Measurements from ENCODE around the gene AKAP7.
"Not testable (repeated sequence)": the region's sequence is repeated elsewhere in the genome, so short reads cannot be mapped to it uniquely, and the experiment has no call there.

AKAP7 gene

DNA sequence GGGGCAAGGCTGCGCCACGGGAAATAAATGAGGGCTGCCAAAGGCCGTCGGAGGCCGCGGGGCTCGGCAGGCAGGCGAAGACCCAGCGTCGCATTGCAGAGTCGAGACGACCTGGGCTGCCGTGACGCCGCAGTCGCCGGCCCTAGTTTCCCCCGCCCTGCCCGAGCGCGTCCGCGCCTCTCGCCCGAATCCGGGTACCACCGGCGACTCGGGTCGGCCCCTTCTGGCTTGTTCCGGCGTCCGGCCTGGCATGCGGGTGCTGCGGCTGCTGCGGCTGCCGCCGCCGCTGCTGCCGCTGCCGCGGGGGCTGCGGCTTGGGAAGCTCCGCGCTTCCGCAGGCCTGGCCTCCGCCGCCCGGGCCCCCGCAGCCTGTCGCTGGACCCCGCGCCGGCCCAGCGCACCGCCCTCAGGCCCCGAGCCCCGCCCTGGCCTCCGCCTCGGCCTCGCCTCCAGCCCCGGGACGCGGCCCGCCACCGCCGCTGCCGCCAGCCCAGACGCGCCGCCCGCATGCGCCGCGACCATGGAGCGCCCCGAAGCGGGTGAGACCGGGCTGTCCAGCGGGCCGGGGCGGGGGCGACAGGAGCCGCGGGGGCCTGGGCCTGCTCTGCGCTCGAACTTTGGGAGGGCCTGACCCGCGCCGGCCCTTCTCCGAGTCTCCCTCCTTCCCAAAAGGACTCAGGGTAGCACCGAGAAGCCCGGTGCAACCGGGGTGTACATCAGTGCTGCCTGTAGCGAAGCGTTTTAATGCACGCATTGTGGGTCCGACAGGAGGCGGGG is at the start of gene AKAP7:
AKAP7 (plus strand) TSS at position 224 of the 777 bp plus-strand sequence; CDS start at position 521, 297 bp downstream.
- in situ Hi-C loops (cut with MboI; ENCODE audit: low sequenced_read_pairs), result no loop called here

DNA sequence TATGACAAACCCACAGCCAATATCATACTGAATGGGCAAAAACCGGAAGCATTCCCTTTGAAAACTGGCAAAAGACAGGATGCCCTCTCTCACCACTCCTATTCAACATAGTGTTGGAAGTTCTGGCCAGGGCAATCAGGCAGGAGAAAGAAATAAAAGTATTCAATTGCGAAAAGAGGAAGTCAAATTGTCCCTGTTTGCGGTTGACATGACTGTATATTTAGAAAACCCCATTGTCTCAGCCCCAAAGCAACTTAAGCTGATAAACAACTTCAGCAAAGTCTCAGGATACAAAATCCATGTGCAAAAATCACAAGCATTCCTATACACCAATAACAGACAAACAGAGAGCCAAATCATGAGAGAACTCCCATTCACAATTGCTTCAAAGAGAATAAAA is 44.9 kb upstream of the AKAP7 start:
- in situ Hi-C loops (cut with MboI; ENCODE audit: low sequenced_read_pairs), result not testable (repeated sequence)

GRCh38 chr6:131091944-131092343 is 43.3 kb upstream of the AKAP7 start:
- in situ Hi-C loops (cut with MboI; ENCODE audit: low sequenced_read_pairs), result not testable (repeated sequence)

- in situ Hi-C loops (cut with MboI; ENCODE audit: low sequenced_read_pairs), result no loop called here
These were observed 41.9 kb upstream of the AKAP7 start for GRCh38 chr6:131093334-131093733.

- in situ Hi-C loops (cut with MboI; ENCODE audit: low sequenced_read_pairs), result no loop called here
These were observed 38.5 kb upstream of the AKAP7 start for GRCh38 chr6:131096786-131097185.

GRCh38 chr6:131101911-131102680 is 33.2 kb upstream of the AKAP7 start:
- in situ Hi-C loops (cut with MboI; ENCODE audit: low sequenced_read_pairs), result no loop called here

DNA sequence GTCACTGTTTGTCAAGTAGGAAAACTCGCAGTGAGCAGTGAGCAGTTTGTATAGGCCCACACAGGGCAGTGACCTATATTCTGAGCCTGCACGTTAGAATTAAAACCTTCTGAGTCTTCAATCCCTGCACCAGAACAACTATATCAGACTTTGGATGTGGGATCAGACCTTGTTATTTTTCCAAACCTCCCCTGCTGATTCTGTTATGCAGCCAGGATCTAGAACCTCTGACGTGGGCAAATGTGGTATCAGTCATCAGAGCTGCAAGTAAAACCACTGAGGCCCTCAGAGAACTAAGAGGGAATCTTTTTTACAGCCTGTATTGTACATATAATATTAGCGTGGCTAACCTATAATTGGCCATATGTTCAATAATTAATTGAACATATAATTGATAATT is 32.0 kb upstream of the AKAP7 start:
- in situ Hi-C loops (cut with MboI; ENCODE audit: low sequenced_read_pairs), result no loop called here

DNA sequence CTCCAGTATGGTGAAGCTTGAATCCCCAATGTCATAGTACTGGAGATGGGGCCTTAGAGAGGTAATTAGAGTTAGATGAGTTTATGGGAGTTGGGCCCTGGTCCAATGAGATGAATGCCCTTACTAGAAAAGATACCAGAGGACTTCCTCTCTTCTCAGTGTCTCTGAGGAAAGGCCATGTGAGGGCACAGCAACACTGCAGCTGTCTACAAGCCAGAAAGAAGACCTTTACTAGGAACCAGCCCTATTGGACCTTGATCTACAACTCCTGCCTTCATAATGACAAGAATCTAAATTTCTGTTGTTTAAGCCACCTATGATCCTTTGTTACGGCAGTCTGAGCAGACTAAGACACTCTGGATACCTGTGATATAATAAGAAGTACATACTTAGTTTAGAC is 31.4 kb upstream of the AKAP7 start:
- in situ Hi-C loops (cut with MboI; ENCODE audit: low sequenced_read_pairs), result no loop called here

DNA sequence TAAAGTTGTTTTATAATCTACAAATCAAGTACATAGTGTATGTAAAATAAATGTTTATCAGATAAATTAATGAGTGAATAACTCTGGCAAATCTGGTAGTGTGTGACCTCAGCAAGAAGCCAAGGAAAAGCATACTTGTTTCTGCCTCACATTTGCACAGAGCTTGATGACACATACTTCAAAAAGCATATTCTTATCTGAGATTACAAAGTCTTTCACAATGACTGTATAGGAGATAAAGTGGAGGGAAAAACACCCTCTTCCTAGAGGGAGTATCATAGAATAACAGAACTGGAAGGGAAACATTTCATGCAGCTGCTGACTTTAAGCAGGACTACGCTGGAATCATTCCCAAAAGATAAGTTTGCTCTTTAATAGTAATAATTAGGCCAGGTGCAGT is 28.1 kb upstream of the AKAP7 start:
- in situ Hi-C loops (cut with MboI; ENCODE audit: low sequenced_read_pairs), result no loop called here

GRCh38 chr6:131112249-131112648 is 23.0 kb upstream of the AKAP7 start:
- in situ Hi-C loops (cut with MboI; ENCODE audit: low sequenced_read_pairs), result no loop called here

- in situ Hi-C loops (cut with MboI; ENCODE audit: low sequenced_read_pairs), result no loop called here
These were observed 19.6 kb upstream of the AKAP7 start for GRCh38 chr6:131115651-131116050.

- in situ Hi-C loops (cut with MboI; ENCODE audit: low sequenced_read_pairs), result no loop called here
These were observed 18.9 kb upstream of the AKAP7 start for GRCh38 chr6:131116321-131116720.

DNA sequence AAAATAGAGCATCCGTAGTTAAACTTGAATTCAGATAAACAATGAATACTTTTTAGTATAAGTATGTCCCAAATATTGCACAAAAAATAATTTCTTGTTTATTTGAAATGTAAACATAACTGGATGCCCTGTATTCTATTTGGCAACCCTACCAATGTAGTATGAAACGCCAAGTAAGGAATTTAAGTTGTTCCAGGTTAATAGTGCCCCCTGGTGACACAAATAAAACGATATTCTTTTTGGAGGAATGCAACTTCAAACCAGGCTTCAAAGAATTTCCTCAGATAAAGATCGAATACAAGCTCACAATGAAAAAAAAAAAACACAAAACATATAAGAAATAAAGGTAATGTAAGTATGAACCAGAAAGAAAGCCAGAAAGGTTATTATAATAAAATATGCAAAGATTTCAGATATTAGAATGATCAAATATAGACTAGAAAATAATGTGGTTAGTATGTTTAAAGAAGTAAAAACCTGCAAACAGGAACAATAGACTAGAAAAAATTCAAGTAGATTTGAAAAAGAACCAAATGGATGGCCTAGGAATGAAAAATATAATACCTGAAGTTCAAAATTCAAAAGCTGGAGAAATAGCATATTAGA is 18.4 kb upstream of the AKAP7 start:
- in situ Hi-C loops (cut with MboI; ENCODE audit: low sequenced_read_pairs), result no loop called here

DNA sequence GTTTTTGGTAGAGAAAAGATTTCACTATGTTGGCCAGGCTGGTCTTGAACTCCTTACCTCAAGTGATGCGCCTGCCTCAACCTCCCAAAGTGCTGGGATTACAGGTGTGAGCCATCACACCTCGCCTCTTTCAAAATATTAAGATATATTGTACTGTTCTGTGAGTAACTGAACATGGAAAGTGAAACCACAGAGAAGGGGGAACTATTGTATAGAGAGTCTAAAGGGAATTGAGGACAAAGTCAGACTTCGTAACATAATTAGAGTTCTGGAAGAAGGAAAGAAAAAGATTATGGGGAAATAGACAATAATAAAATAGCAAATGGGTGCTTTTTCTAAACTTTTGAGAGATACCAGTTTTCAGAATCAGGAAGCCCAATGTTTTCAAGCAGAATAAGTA is 17.4 kb upstream of the AKAP7 start:
- in situ Hi-C loops (cut with MboI; ENCODE audit: low sequenced_read_pairs), result no loop called here

GRCh38 chr6:131122007-131122406 is 13.3 kb upstream of the AKAP7 start:
- in situ Hi-C loops (cut with MboI; ENCODE audit: low sequenced_read_pairs), result no loop called here

DNA sequence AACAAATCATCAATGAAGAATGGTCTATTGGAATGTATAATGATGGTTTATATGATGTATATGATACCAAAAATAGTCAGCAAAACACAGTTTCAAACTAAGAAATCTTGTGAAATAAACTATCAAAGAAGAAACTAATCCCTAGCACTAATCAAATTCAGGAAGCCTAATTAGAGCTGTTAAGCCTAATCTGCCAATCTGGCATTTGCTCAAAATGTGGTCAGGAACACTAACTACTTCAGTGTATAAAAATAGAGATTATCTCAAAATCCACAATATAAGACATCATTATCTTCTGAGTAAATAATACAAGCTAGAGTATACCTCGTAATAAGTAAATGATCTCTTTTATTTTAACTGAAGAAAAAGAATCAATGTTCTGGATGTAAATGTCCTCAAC is 12.8 kb upstream of the AKAP7 start:
- in situ Hi-C loops (cut with MboI; ENCODE audit: low sequenced_read_pairs), result no loop called here

GRCh38 chr6:131124336-131125071 is 10.8 kb upstream of the AKAP7 start:
- in situ Hi-C loops (cut with MboI; ENCODE audit: low sequenced_read_pairs), result no loop called here

DNA sequence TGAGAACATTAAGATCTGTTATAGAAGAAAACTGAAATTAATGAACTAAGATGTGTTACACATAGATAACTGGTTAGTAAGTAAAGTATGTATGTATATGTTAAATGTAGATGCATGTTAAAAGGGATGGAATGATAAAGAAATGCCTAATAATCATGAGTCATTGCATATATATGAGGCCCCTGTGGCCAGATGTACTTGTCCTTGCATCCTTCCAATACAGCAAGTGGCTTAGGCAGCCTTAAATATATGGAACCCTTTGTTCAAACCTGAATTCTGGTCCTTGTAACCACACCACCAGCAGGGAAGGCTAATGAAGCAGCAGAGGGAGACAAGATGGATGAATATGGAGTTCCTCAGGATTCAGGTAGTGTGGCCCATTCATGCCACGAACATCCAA is 9.8 kb upstream of the AKAP7 start:
- in situ Hi-C loops (cut with MboI; ENCODE audit: low sequenced_read_pairs), result no loop called here

DNA sequence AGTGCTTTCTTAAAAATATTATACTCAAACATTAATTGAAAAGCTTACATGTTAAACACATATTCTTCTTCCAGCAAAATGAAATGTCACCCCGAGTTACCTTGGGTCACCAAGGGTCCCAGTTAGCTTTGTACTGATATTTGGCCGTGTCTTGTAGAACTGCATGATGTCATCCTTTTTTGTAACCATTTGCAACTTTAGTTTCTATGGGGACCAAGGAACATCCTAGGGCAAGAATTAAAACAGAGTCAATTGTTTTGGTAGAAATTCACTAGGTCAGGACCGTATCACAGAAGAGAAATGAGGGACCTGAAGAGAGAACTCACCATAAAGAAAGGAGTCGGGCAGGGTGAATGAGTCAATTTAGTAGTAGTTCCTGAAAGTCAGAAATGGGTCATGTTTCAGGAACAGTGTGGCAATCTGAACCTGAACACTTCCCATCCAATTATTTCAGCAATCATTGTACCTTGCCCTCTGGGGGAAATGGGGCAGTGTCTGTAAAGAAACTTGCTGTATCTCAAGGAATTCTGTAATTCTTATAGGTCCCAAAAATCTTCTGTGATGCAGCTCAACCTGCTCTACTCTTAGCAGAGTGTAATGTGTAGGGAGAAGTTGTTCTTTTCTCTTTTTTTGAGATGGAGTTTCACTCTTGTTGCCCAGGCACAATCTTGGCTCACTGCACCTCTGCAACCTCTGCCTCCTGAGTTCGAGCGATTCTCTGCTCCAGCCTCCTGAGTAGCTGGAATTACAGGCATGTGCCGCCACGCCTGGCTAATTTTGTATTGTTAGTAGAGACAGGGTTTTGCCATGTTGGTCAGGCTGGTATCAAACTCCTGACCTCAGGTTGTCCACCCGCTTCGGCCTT is 5.3 kb upstream of the AKAP7 start:
- in situ Hi-C loops (cut with MboI; ENCODE audit: low sequenced_read_pairs), result no loop called here

- in situ Hi-C loops (cut with MboI; ENCODE audit: low sequenced_read_pairs), result no loop called here
These were observed 4.7 kb upstream of the AKAP7 start for GRCh38 chr6:131130554-131130940.

All from HL-60/S4 treated with phorbol 12-myristate 13-acetate at 8.2 ng/mL for 4 days and 3 days (cell line).